Breast epithelium (tissue), 3 donors: Measurements from ENCODE around the gene TXNRD1.

ENCODE experiments used
- POLR2A ChIP-seq: fragments of 450-650 bp; IDR thresholded peaks from one replicate; pipeline ENCODE4 v1.6.1; 2016; ENCODE audit warnings: antibody characterized with exemption, mild to moderate bottlenecking, moderate library complexity
- TF ChIP-seq, protein P1 (sequence below), 3 donors: fragments of 450-650 bp; IDR thresholded peaks; one replicate each; pipeline ENCODE4 v1.5.1; 2016 to 2017; ENCODE audit warnings: antibody characterized with exemption in 3 of 3, mild to moderate bottlenecking in 3 of 3, moderate library complexity in 3 of 3

DNA sequence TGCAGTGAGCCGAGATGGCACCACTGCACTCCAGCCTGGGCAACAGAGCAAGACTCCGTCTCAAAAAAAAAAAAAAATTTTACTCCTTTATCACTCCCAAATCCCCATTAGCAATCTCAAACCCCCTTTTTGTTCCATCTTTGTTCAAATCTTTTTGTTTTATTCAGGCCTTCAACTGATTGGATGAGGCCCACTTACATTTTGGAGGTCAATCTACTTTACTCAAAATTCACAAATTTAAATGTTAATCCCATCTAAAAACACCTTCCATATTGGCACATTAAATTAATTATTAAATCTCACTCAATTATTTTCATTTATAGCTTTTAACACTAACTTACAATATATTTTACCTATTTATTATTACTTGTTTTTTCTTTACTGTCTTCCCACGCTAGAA, 27.0 kb upstream of the TXNRD1 start:
- TF ChIP-seq, protein P1, sequence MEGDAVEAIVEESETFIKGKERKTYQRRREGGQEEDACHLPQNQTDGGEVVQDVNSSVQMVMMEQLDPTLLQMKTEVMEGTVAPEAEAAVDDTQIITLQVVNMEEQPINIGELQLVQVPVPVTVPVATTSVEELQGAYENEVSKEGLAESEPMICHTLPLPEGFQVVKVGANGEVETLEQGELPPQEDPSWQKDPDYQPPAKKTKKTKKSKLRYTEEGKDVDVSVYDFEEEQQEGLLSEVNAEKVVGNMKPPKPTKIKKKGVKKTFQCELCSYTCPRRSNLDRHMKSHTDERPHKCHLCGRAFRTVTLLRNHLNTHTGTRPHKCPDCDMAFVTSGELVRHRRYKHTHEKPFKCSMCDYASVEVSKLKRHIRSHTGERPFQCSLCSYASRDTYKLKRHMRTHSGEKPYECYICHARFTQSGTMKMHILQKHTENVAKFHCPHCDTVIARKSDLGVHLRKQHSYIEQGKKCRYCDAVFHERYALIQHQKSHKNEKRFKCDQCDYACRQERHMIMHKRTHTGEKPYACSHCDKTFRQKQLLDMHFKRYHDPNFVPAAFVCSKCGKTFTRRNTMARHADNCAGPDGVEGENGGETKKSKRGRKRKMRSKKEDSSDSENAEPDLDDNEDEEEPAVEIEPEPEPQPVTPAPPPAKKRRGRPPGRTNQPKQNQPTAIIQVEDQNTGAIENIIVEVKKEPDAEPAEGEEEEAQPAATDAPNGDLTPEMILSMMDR (IDR thresholded peaks at IDR 0.05): no peak
- no peak for TF ChIP-seq POLR2A
